ENCODE measurements around the gene ZNF532.

ZNF532 gene

DNA sequence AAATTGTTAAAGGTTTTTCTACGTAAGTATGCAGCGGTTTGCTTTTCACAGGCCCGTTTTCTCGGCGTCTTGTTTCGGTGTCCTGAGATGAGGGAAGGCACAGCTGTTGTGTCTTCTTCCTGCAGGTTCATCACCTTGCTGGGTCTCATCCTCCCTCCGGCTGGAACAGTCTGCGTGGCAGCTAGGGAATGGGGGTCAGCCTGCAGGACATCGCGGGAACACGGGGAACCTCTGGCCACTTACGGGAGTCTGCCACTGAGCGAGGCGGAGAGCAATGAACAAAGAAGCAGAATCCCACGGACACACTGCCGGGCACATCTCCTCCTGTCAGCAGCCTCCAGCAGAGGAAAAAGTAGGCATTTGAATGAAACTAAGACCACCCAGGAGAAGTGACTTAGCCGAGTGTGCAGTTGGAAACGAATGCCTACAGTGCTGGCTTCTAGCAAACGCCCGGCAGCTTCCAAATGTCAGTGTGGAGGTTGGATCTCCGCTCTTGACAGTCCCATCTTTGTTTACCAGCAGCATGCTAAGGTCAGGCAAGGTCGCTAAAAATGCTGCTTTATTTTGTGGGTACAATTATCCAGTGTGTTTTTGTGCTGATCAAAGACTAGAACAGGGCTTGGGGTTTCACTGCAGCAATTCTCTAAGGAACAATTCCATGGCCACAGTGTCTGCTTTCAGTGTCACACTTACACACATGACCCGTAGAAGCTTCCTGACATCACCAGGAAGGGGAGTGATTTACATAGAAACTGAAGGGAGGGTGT, 165.2 kb downstream of the ZNF532 start:
- TF ChIP-seq, protein P1, sequence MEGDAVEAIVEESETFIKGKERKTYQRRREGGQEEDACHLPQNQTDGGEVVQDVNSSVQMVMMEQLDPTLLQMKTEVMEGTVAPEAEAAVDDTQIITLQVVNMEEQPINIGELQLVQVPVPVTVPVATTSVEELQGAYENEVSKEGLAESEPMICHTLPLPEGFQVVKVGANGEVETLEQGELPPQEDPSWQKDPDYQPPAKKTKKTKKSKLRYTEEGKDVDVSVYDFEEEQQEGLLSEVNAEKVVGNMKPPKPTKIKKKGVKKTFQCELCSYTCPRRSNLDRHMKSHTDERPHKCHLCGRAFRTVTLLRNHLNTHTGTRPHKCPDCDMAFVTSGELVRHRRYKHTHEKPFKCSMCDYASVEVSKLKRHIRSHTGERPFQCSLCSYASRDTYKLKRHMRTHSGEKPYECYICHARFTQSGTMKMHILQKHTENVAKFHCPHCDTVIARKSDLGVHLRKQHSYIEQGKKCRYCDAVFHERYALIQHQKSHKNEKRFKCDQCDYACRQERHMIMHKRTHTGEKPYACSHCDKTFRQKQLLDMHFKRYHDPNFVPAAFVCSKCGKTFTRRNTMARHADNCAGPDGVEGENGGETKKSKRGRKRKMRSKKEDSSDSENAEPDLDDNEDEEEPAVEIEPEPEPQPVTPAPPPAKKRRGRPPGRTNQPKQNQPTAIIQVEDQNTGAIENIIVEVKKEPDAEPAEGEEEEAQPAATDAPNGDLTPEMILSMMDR (IDR thresholded peaks at IDR 0.05; ENCODE audit: low read depth, low read length), result no peak
- no peak overlapping the region for H3K4me3 ChIP-seq (ENCODE audit: low read depth, low read length)

DNA sequence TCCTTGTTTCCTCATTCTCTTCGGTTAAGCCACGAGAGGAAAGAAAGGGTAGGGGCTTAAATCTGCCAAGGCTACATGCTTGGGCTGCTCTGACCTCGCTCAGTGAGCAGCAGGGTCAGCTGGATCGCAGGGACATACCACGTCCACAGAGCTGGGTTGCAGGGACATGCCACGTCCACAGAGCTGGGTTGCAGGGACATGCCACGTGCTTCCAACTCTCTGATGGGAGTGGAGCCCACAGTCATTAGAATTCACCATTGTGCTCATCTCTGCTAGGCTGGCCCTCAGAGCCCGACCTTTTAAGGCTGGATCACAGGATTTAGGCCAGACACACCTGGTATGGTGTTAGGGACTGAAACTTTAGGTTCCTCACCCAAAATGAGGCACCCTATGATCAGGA, 167.6 kb downstream of the ZNF532 start:
- H3K4me3 ChIP-seq (ENCODE audit: low read depth, low read length), result no peak overlapping the region
- TF ChIP-seq, protein P1 (IDR thresholded peaks at IDR 0.05; ENCODE audit: low read depth, low read length), result no peak

DNA sequence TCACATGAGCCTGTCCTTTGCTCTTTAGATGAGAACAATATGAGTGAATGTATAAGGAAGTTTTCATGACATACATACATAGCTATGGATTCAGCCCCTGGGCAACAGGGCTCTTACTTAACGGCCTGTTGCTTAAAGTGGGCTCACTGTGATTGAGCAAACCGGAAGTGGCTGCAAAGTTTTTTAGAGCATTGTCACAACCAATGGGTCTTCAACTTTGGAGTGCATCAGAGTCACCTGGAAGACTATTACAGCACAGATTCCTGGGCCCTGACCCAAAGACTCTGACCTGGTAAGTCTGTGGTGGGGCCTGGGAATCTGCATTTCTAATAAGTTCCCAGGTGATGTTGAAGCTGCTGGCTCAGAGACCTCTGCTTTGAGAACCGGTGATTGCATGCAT, 168.7 kb downstream of the ZNF532 start:
- TF ChIP-seq, protein P1 (IDR thresholded peaks at IDR 0.05; ENCODE audit: low read depth, low read length), result no peak
- H3K4me3 ChIP-seq (ENCODE audit: low read depth, low read length), result no peak overlapping the region

DNA sequence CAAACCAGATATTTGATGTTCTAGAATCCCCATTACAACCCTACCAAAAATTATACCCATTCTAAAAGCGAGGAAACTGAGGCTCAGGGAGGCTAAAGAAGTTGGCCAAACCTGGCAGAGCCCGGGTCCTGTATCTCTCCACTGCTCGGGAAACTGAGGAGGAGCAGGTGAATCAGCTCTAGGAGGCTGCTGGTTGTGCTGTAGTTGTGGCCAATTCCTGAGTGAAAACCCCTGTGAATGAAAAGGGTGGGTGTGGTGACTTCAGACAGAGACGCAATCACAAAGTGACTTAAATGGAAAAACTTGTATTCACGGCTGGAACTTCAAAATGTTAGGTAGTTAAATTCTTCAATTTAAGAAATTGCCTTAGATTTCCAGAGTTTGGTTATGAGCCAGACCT, 169.3 kb downstream of the ZNF532 start:
- TF ChIP-seq, protein P1 (IDR thresholded peaks at IDR 0.05; ENCODE audit: low read depth, low read length), result no peak
- no peak overlapping the region for H3K4me3 ChIP-seq (ENCODE audit: low read depth, low read length)

DNA sequence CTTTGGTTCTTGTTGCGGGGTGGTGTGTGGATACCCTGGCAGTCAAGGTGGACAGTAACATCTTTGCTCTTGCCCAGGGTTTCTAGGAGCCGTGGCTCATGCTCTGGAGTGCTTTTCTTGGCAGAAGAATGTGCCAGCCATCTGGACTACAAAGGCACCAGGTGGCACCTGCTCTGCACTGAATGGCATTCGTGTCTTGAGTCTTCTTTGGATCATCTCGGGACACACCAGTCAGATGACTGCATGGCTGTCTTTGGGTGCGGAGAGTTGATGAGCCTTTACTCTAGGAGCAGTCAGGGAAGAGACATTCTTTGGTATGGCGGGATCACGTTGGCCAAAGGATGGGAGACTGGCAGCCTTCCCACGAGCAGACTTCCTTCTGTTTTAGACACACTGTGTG, 170.9 kb downstream of the ZNF532 start:
- TF ChIP-seq, protein P1 (IDR thresholded peaks at IDR 0.05; ENCODE audit: low read depth, low read length), result no peak
- H3K4me3 ChIP-seq (ENCODE audit: low read depth, low read length), result no peak overlapping the region
